Activated naive CD4-positive, alpha-beta T cell treated with Interleukin-2 at 50 U/mL for 16 hours (primary cell): Measurements from ENCODE around the gene SMAD5.
A peak's percentile ranks its signal among the peaks of the same experiment; 100 is the strongest.

Experiments used
- DNase-seq: peaks from one replicate; pipeline ENCODE4 v3.0.0-alpha.2; 2020

SMAD5 gene

GRCh38 chr5:136200130-136200529 is 67.5 kb downstream of the SMAD5 start:
- DNase-seq: no peak

- DNase-seq: no peak
These were observed 68.1 kb downstream of the SMAD5 start for GRCh38 chr5:136200761-136201160.

GRCh38 chr5:136201870-136202269 is 69.2 kb downstream of the SMAD5 start:
- no peak for DNase-seq

- no peak for DNase-seq
These were observed 70.0 kb downstream of the SMAD5 start for GRCh38 chr5:136202469-136203205.

GRCh38 chr5:136203303-136203922 is 70.8 kb downstream of the SMAD5 start:
- DNase-seq: no peak

GRCh38 chr5:136205061-136205702 is 72.5 kb downstream of the SMAD5 start:
- DNase-seq: no peak

GRCh38 chr5:136205941-136206340 is 73.3 kb downstream of the SMAD5 start:
- no peak for DNase-seq

- DNase-seq: no peak
These were observed 73.7 kb downstream of the SMAD5 start for GRCh38 chr5:136206361-136206760.

GRCh38 chr5:136207631-136208030 is 75.0 kb downstream of the SMAD5 start:
- DNase-seq: no peak

GRCh38 chr5:136208916-136209315 is 76.3 kb downstream of the SMAD5 start:
- no peak for DNase-seq

- no peak for DNase-seq
These were observed 76.8 kb downstream of the SMAD5 start for GRCh38 chr5:136209346-136209910.

GRCh38 chr5:136210259-136210658 is 77.6 kb downstream of the SMAD5 start:
- no peak for DNase-seq

GRCh38 chr5:136211282-136212040 is 78.8 kb downstream of the SMAD5 start:
- no peak for DNase-seq

GRCh38 chr5:136212252-136212721 is 79.6 kb downstream of the SMAD5 start:
- peak; percentile 46 for DNase-seq

- DNase-seq: no peak
These were observed 81.4 kb downstream of the SMAD5 start for GRCh38 chr5:136213919-136214493.

- DNase-seq: no peak
These were observed 83.2 kb downstream of the SMAD5 start for GRCh38 chr5:136215812-136216211.

- DNase-seq: no peak
These were observed 83.6 kb downstream of the SMAD5 start for GRCh38 chr5:136216230-136216629.

GRCh38 chr5:136221340-136221739 is 88.7 kb downstream of the SMAD5 start:
- DNase-seq: no peak

GRCh38 chr5:136222580-136223235 is 90.1 kb downstream of the SMAD5 start:
- no peak for DNase-seq

GRCh38 chr5:136225796-136226195 is 93.2 kb downstream of the SMAD5 start:
- no peak for DNase-seq

GRCh38 chr5:136226401-136226800 is 93.8 kb downstream of the SMAD5 start:
- no peak for DNase-seq
